ENCODE results near the gene CMTM1.
"Not testable (repeated sequence)": the region's sequence is repeated elsewhere in the genome, so short reads cannot be mapped to it uniquely, and the experiment has no call there.

CMTM1 gene

GRCh38 chr16:66617010-66617434 lies 50.8 kb downstream of the CMTM1 start:
- Mint-ChIP-seq H3K9me3 (no peaks in the 10 kb centered on the region), H3K4me1 (peaks cover 8% of the 10 kb centered on the region), H3K36me3 (ENCODE audit: low read depth) (peaks cover 8% of the 10 kb centered on the region), H3K27ac (no peak overlapping the region), H3K4me3 (no peak overlapping the region), H3K27me3 (no peaks in the 10 kb centered on the region)
- DNase-seq: no peak
- ATAC-seq: no peak

GRCh38 chr16:66617728-66618127 lies 51.5 kb downstream of the CMTM1 start:
- no peak for DNase-seq
- ATAC-seq: no peak
- Mint-ChIP-seq H3K27me3 (no peaks in the 10 kb centered on the region), H3K36me3 (ENCODE audit: low read depth) (peaks cover 8% of the 10 kb centered on the region), H3K4me1 (peaks cover 8% of the 10 kb centered on the region), H3K27ac (no peak overlapping the region), H3K4me3 (no peak overlapping the region), H3K9me3 (no peaks in the 10 kb centered on the region)

GRCh38 chr16:66618588-66619375 lies 52.5 kb downstream of the CMTM1 start:
- Mint-ChIP-seq H3K27ac (no peak overlapping the region), H3K36me3 (ENCODE audit: low read depth) (peaks cover 1% of the 10 kb centered on the region), H3K4me1 (peaks cover 8% of the 10 kb centered on the region), H3K4me3 (no peak overlapping the region), H3K9me3 (no peaks in the 10 kb centered on the region), H3K27me3 (no peaks in the 10 kb centered on the region)
- ATAC-seq: no peak
- DNase-seq: no peak

- Mint-ChIP-seq H3K9me3 (no peaks in the 10 kb centered on the region), H3K27me3 (no peaks in the 10 kb centered on the region), H3K4me3 (no peak overlapping the region), H3K4me1 (peaks cover 8% of the 10 kb centered on the region), H3K36me3 (ENCODE audit: low read depth) (peaks cover 1% of the 10 kb centered on the region), H3K27ac (no peak overlapping the region)
- ATAC-seq (no peak), DNase-seq (no peak)
Measured at GRCh38 chr16:66619534-66620428, 53.5 kb downstream of the CMTM1 start.

- DNase-seq (no peak), ATAC-seq (no peak)
- peaks cover 8% of the 10 kb centered on the region for H3K4me1 Mint-ChIP-seq
Measured at GRCh38 chr16:66620429-66620795, 54.2 kb downstream of the CMTM1 start.

GRCh38 chr16:66621973-66622372 lies 55.7 kb downstream of the CMTM1 start:
- no peaks in the 10 kb centered on the region for H3K27me3 Mint-ChIP-seq
- DNase-seq (no peak), ATAC-seq (no peak)
- no peaks in the 10 kb centered on the region for H3K9me3 Mint-ChIP-seq
- peaks cover 8% of the 10 kb centered on the region for H3K4me1 Mint-ChIP-seq
- no peak overlapping the region for H3K4me3 Mint-ChIP-seq
- peaks cover 1% of the 10 kb centered on the region for H3K36me3 Mint-ChIP-seq (ENCODE audit: low read depth)
- no peak overlapping the region for H3K27ac Mint-ChIP-seq

More at GRCh38 chr16:66620429-66620795, 54.2 kb downstream of the CMTM1 start:
- peaks cover 1% of the 10 kb centered on the region for H3K36me3 Mint-ChIP-seq (ENCODE audit: low read depth)
- H3K9me3 Mint-ChIP-seq: no peaks in the 10 kb centered on the region
- H3K27me3 Mint-ChIP-seq: no peaks in the 10 kb centered on the region
- no peak overlapping the region for H3K4me3 Mint-ChIP-seq
- no peak overlapping the region for H3K27ac Mint-ChIP-seq

- Mint-ChIP-seq H3K27me3 (no peaks in the 10 kb centered on the region), H3K4me1 (peaks cover 8% of the 10 kb centered on the region), H3K36me3 (ENCODE audit: low read depth) (peaks cover 1% of the 10 kb centered on the region), H3K4me3 (no peak overlapping the region), H3K9me3 (no peaks in the 10 kb centered on the region), H3K27ac (no peak overlapping the region)
- DNase-seq (no peak), ATAC-seq (no peak)
Measured at GRCh38 chr16:66622863-66623262, 56.6 kb downstream of the CMTM1 start.

GRCh38 chr16:66623755-66624154 lies 57.5 kb downstream of the CMTM1 start:
- H3K4me3 Mint-ChIP-seq: no peak overlapping the region
- ATAC-seq (no peak), DNase-seq (no peak)
- H3K27me3 Mint-ChIP-seq: no peaks in the 10 kb centered on the region
- no peaks in the 10 kb centered on the region for H3K9me3 Mint-ChIP-seq
- H3K36me3 Mint-ChIP-seq (ENCODE audit: low read depth): peaks cover 1% of the 10 kb centered on the region
- peaks cover 8% of the 10 kb centered on the region for H3K4me1 Mint-ChIP-seq
- no peak overlapping the region for H3K27ac Mint-ChIP-seq

GRCh38 chr16:66627611-66628378 lies 61.6 kb downstream of the CMTM1 start:
- DNase-seq; H3K9me3 Mint-ChIP-seq; H3K27me3 Mint-ChIP-seq; H3K36me3 Mint-ChIP-seq (ENCODE audit: low read depth); ATAC-seq; H3K4me1 Mint-ChIP-seq; H3K27ac Mint-ChIP-seq; H3K4me3 Mint-ChIP-seq: not testable (repeated sequence)

Measured in activated naive CD8-positive, alpha-beta T cell treated with anti-CD3 and anti-CD28 coated beads, Interleukin-2, amount 50 U/mL, for 24 hours (primary cell).